NCI-H1092 (cell line): Measurements from ENCODE around the gene GPR108.
"Not testable (repeated sequence)": the region's sequence is repeated elsewhere in the genome, so short reads cannot be mapped to it uniquely, and the experiment has no call there.

ENCODE experiments used
- DNase-seq: peaks from one replicate; lab custom pipeline; 2025; lab: John Stamatoyannopoulos, UW

GPR108 gene

GRCh38 chr19:6761053-6761676 lies 23.8 kb upstream of the GPR108 start:
- DNase-seq: no peak

GRCh38 chr19:6760606-6761005 lies 23.2 kb upstream of the GPR108 start:
- no peak for DNase-seq

- no peak for DNase-seq
Observed at GRCh38 chr19:6754653-6755463, 17.5 kb upstream of the GPR108 start.

- DNase-seq: no peak
Observed at GRCh38 chr19:6754136-6754535, 16.8 kb upstream of the GPR108 start.

- DNase-seq: no peak
Observed at GRCh38 chr19:6753178-6754031, 16.0 kb upstream of the GPR108 start.

- no peak for DNase-seq
Observed at GRCh38 chr19:6752256-6753177, 15.1 kb upstream of the GPR108 start.

GRCh38 chr19:6751189-6751588 lies 13.8 kb upstream of the GPR108 start:
- no peak for DNase-seq

GRCh38 chr19:6750062-6750461 lies 12.7 kb upstream of the GPR108 start:
- no peak for DNase-seq

- not testable (repeated sequence) for DNase-seq
Observed at GRCh38 chr19:6748543-6748942, 11.2 kb upstream of the GPR108 start.

- no peak for DNase-seq
Observed at GRCh38 chr19:6745965-6746364, 8.6 kb upstream of the GPR108 start.

GRCh38 chr19:6744381-6745301 lies 7.3 kb upstream of the GPR108 start:
- DNase-seq: no peak

GRCh38 chr19:6743714-6744380 lies 6.5 kb upstream of the GPR108 start:
- DNase-seq: no peak

- DNase-seq: no peak
Observed at GRCh38 chr19:6743066-6743465, 5.7 kb upstream of the GPR108 start.

GRCh38 chr19:6740589-6741343 lies 3.4 kb upstream of the GPR108 start:
- no peak for DNase-seq

GRCh38 chr19:6739883-6740588 lies 2.7 kb upstream of the GPR108 start:
- no peak for DNase-seq

- DNase-seq: no peak
Observed at GRCh38 chr19:6739390-6739882, 2.1 kb upstream of the GPR108 start, which contains the start of gene TRIP10. TSS of gene TRIP10 (plus strand) at chr19:6739680. CDS start at chr19:6739762, 82 bp downstream.

GRCh38 chr19:6738787-6739389 lies 1.5 kb upstream of the GPR108 start:
- no peak for DNase-seq
